Measurements from ENCODE around the gene ITPRID1.

- no peak for TF ChIP-seq CTCF (IDR thresholded peaks at IDR 0.05)
- TF ChIP-seq POLR2AphosphoS5 (IDR thresholded peaks at IDR 0.05; ENCODE audit: low read depth, low read length): no peak
- no peak for TF ChIP-seq TCF7L2 (IDR thresholded peaks at IDR 0.05; ENCODE audit: low read depth, low read length)
Observed at GRCh38 chr7:31517513-31517912, 3.6 kb downstream of the ITPRID1 start.
